WI38 (cell line): ENCODE data around the gene ZNFX1.
"Not testable (repeated sequence)": the region's sequence is repeated elsewhere in the genome, so short reads cannot be mapped to it uniquely, and the experiment has no call there.

ENCODE experiments used
- H3K4me3 ChIP-seq: 2 replicates; pipeline ENCODE4 v1.5.1; 2011; ENCODE audit warnings: low read depth, mild to moderate bottlenecking, control low read depth, low read length
- TF ChIP-seq, protein P1 (sequence below): IDR thresholded peaks from 2 replicates; pipeline ENCODE4 v1.5.1; 2012; ENCODE audit warnings: low read depth, mild to moderate bottlenecking, control low read depth, low read length

The ZNFX1 gene

DNA sequence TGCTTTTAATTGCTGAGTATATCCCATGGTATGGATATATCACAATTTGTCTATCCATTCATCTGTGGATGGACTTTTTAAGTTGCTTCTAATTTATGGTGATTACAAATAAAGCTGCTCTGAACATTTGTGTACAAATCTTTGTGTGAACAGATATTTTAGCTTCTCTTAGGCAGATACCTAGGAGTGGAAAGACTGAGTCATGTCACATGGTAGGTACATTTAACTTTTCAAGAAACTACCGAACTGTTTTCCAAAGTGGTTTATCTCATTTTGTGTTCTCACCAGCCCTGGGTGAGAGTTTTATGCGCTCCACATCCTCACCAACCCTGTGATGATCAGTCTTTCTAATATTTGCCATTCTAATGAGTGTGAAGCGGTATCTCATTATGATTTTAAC is 31.0 kb upstream of the ZNFX1 start:
- TF ChIP-seq, protein P1, sequence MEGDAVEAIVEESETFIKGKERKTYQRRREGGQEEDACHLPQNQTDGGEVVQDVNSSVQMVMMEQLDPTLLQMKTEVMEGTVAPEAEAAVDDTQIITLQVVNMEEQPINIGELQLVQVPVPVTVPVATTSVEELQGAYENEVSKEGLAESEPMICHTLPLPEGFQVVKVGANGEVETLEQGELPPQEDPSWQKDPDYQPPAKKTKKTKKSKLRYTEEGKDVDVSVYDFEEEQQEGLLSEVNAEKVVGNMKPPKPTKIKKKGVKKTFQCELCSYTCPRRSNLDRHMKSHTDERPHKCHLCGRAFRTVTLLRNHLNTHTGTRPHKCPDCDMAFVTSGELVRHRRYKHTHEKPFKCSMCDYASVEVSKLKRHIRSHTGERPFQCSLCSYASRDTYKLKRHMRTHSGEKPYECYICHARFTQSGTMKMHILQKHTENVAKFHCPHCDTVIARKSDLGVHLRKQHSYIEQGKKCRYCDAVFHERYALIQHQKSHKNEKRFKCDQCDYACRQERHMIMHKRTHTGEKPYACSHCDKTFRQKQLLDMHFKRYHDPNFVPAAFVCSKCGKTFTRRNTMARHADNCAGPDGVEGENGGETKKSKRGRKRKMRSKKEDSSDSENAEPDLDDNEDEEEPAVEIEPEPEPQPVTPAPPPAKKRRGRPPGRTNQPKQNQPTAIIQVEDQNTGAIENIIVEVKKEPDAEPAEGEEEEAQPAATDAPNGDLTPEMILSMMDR: no peak
- no peak overlapping the region for H3K4me3 ChIP-seq

DNA sequence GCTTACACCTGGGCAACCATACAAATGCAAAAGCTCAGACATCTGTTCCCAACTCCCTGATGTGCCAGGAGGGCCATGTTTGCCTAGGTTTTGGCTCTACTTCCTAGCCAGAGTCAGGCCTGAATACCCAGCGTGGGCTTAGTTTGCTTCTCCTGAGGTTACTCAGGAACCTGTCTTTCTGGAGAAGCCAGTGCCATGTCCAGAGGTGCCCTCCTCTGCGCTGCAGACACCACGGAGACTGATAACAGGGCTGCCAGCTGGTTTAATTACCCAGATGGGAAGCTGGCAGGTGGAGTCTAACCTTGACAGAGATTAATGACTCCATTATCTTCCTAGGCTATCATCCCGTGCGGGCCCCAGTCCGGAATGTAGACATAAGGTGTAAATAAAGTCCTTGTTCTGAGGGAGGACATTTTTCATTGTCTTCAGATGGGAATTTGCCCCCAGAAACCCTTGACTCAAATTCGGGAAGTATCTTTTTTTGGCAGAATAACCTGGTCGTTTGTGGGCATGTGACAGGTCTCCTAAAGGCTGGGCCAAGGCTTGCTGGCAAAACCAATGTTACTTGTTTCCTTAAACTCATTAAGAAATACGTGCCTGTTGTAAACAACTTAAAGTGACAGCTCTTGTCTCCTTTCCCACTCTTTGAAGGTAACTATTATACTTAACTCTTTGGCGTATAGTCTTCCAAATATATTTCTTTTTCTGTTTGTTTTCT is 29.2 kb upstream of the ZNFX1 start:
- TF ChIP-seq, protein P1: no peak
- no peak overlapping the region for H3K4me3 ChIP-seq

DNA sequence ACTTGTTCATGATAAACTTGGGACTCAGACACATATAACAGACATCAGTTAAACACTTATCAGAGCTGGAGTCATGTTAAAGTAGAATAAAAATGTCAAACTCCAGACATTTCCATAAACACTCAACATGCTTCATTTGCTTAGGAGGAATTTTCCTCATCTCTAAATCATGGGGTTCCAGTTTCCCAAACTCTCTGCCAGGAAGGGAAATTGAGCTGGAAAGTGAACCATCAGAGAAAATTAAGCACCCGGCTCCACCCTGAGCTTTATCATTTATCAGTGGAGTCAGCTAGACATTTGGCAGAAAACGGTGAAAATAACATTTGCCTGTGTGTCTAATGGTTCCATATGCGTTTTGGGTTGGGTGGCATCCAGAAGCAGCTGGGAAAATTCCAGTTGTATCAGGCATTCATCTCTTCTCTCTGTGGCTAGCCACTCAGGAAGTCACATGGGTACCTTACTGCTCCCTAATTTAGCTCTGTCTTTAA is 25.3 kb upstream of the ZNFX1 start:
- H3K4me3 ChIP-seq: no peak overlapping the region
- TF ChIP-seq, protein P1: no peak

DNA sequence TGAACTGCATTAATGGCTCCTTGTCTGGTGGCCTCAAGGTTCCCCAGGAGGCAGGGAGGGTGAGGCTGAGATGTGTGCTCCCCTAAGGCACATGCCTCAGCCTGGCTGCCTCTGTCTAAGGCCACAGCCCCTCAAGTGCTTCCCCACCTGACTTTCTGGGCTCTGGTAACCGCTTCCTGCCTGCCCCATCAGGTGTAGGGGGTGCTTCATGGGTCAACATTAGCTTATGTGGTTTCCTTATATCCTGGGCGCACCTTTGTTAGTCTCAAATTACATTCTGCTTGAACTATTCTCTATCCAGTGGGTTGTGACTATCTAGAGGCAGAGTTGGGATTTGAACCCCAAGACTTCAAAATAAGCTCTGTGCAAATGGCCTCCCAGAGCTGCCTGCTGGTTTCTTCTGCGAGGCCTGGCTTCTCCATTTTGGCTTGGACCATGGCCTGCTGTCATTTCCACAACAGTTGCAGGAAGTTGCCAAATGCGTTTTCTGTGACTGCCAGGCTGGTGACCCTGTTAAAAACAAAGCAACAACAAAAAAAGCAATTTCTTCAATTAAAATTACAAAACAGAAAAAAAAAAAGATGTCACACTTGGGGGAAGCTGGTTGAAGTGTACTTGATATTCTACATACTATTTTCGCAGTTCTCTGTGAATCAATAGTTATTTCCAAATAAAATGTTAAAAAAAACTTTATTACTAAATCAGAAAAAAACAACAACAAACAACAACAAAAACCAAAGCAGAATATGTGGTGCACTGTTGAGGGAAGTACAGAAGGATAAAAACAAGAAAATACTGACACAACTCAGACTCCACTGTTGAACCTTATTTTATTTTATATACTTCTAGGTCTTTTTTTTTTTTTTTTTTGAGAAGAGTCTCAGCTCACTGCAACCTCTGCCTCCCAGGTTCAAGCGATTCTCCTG is 20.0 kb upstream of the ZNFX1 start:
- TF ChIP-seq, protein P1: no peak
- no peak overlapping the region for H3K4me3 ChIP-seq

DNA sequence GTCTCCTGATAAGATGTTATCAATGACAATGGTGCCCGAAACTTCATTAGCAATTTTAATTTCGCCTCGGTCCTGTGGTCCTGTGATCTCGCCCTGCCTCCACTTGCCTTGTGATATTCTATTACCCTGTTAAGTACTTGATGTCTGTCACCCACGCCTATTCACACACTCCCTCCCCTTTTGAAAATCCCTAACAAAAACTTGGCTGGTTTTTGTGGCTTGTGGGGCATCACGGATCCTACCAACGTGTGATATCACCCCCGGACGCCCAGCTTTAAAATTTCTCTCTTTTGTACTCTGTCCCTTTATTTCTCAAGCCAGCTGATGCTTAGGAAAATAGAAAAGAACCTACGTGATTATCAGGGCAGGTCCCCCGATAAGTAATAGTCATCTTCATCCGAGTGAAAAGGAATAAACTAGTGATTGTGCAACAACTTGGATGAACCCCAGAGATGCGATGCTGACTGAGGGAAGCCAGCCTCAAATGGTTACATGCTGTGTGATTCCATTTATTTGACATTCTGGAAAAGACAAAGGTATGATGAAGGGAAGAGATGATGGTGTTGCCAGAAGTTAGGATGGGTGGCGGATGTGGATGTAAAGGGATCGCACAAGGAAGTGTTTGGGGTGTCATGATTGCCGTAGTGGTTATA is 16.3 kb upstream of the ZNFX1 start:
- H3K4me3 ChIP-seq: not testable (repeated sequence)

DNA sequence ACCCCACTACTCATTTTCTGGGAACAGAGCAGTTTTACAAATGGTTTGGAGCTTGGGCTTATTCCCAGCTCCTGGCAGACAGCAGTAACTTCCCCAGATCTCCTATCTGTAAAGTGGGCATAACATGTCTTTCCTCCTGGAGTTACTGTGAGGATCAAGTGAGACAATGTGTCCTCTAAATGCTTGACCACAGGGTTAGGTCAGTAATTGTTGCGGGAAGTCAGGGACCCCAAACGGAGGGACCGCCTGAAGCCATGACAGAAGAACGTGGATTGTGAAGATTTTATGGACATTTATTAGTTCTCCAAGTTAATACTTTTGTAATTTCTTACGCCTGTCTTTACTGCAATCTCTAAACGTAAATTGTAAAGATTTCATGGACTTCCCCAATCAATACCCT is 15.3 kb upstream of the ZNFX1 start:
- H3K4me3 ChIP-seq: no peak overlapping the region
- TF ChIP-seq, protein P1: no peak

DNA sequence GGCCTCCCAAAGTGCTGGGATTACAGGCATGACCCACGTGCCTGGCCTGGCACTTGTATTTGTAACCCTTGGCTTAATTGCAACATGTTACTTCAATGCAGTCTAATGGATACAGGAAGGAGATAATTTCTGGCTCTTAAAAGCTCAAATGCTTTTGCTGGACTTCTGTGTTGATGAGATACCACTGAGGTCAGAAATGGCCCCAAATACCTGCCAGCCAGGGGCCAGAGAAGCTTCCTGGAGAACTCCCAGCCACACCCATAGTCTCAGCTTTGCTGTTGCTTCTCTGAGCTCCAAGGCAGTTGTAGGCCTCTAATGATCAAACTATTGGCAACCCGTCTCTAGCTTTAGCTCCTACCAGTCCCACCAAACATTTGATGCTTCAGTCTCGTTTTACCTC is 14.2 kb upstream of the ZNFX1 start:
- TF ChIP-seq, protein P1: no peak
- no peak overlapping the region for H3K4me3 ChIP-seq
